A549 treated with CpdA at 1 μM for 4 hours (cell line): ENCODE results near the gene PLLP. TPM values are rescaled to one million over a fixed set of nuclear protein-coding genes. Genes with fewer than 3 reads are reported as not detected.

ENCODE experiments used
- total RNA-seq: library from RNA; stranded (reverse); fragments of 200-300 nt; extraction: Qiagen RNA extraction; gene quantifications from 5 replicates; pipeline ENCODE4 v1.2.3, GENCODE V29; 2022; ENCODE audit warnings: low read depth

The PLLP gene
- 1.2 to 1.9 TPM (median 1.7 TPM) in 5 replicates for total RNA-seq

GRCh38 chr16:57284209-57284951, at the start of gene PLLP:
TSS of gene PLLP (minus strand) at chr16:57284672. CDS start at chr16:57284540, 132 bp downstream.

GRCh38 chr16:57244767-57245471, 39.6 kb downstream of the PLLP start, which contains the start of gene ARL2BP:
TSS of gene ARL2BP (plus strand) at chr16:57245259. CDS start at chr16:57245368, 109 bp downstream.

Other genes starting within 250 kb of the PLLP start
- 37.0 to 47.1 TPM (median 43.3 TPM) in 5 replicates for gene CPNE2, start 192.1 kb downstream of the PLLP start, total RNA-seq
- gene PSME3IP1, start 98.6 kb downstream of the PLLP start, total RNA-seq, result 93.2 to 116 TPM (median 95.2 TPM) in 5 replicates
- 22.0 to 32.9 TPM (median 25.0 TPM) in 5 replicates for gene RSPRY1, start 98.3 kb downstream of the PLLP start, total RNA-seq
- gene ARL2BP, start 39.4 kb downstream of the PLLP start, total RNA-seq, result 65.8 to 74.4 TPM (median 73.4 TPM) in 5 replicates
- 0.02 to 0.09 TPM (median 0.06 TPM) in 3 of 5 replicates, not detected in the others for gene CCL22, start 74.1 kb upstream of the PLLP start, total RNA-seq
- 0.07 to 0.15 TPM (median 0.12 TPM) in 5 replicates for gene CX3CL1, start 87.8 kb upstream of the PLLP start, total RNA-seq
- not detected in 5 replicates for gene CCL17, start 120.1 kb upstream of the PLLP start, total RNA-seq
- 69.6 to 90.0 TPM (median 71.2 TPM) in 5 replicates for gene CIAPIN1, start 162.7 kb upstream of the PLLP start, total RNA-seq
- 42.8 to 54.2 TPM (median 53.5 TPM) in 5 replicates for gene COQ9, start 162.8 kb upstream of the PLLP start, total RNA-seq
- 109 to 165 TPM (median 112 TPM) in 5 replicates for gene POLR2C, start 178.0 kb upstream of the PLLP start, total RNA-seq
- 34.6 to 44.9 TPM (median 41.6 TPM) in 5 replicates for gene DOK4, start 201.8 kb upstream of the PLLP start, total RNA-seq